ENCODE measurements around the gene GLRX5.
"Not testable (repeated sequence)": the region's sequence is repeated elsewhere in the genome, so short reads cannot be mapped to it uniquely, and the experiment has no call there.

The GLRX5 gene

DNA sequence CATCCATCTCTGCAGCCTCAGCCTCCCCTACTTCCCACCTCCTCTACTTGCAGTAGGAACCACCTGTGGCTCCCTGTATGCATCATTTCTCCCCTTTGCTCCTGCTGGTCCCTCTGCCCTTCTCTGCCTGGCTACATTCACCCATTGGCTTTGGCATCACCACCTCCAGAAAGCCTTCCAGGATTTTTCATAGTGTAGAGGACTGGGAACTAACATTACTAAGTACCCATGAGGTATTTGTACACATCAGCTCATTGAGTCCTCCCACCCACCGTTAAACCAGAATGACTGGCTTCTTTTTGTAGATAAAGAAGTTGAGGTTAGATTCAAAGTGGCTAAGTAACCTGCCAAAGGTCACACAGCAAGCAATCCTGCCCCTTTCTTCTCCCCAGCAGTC lies 35.5 kb upstream of the GLRX5 start:
- no peak for DNase-seq

DNA sequence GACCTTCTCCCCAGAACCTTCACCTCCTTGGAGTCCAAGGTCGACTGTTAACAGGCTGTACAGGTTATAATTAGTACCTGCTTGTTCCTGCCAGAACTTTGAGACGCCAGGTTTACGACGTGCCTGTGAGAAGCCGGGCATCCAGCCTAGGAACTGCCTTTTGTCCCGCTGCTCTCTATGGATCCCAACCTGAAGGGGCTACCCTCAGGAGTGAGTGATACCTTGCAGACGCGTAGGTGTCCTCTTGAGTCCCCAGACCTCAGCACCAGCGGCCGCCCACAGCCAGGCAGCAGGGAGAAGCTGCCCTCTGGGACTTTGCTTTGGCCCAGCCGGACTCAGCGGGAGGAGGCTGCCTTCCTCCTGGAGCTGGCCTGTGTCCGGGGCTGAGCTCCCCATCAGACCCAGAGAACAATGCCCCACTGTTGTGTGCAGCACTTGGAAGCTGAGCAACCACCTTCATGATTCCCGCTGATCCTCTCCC lies 34.6 kb upstream of the GLRX5 start:
- no peak for DNase-seq

DNA sequence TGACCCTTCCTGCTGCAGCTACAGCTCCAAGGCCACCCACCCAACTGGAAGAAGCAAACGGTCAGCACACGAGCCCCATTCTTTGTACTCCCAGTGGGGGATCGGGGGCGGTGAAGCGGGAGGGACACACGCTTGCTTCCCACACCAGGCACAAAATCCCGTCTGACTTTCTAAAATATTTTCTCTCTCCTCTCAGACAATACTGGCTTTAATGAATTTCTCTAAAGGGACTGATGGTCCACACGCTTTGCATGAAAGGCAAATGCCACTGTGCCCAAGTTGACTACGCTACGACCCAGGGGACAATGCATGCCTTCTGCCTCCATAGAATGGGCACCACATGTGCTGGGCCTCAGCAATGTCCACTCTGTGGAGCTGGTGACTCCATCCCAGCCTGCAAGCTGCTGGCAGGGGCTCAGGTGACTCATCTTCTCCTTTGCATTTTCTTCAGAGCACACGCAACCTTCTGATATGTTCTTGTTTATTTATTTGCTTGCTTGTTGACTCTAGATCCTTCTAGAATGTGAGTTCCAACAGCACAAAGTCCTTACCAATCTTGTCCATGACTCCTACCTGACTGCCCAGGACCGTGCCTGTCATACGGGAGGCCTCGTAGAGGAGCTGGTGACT lies 34.0 kb upstream of the GLRX5 start:
- no peak for DNase-seq

DNA sequence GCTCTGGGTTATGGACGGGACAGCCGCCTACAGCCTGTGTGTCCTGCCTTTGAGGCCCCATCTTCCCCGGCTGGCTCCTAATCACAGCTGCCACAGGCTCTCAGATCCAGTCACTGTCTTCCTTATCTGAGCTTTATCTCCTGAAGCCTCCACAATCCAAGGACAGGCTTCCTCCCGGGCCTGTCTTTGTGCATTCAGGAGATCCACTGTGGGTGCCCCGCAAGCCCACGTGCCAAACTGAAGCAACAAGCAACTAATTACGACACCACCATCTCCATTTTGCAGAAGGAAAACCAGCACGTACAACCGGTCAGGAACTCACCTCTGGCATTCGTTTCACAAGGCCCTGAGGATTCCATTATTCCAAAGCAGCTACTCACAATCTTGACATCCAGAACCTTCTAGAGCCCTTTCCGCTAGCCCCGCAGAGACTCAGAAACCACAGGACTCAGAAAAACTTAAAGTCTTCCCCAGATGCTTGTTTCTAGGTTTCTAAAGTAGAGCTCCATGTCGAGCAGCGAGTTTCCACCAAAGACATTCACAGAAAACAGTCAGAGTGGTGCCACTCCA lies 32.4 kb upstream of the GLRX5 start:
- no peak for DNase-seq

DNA sequence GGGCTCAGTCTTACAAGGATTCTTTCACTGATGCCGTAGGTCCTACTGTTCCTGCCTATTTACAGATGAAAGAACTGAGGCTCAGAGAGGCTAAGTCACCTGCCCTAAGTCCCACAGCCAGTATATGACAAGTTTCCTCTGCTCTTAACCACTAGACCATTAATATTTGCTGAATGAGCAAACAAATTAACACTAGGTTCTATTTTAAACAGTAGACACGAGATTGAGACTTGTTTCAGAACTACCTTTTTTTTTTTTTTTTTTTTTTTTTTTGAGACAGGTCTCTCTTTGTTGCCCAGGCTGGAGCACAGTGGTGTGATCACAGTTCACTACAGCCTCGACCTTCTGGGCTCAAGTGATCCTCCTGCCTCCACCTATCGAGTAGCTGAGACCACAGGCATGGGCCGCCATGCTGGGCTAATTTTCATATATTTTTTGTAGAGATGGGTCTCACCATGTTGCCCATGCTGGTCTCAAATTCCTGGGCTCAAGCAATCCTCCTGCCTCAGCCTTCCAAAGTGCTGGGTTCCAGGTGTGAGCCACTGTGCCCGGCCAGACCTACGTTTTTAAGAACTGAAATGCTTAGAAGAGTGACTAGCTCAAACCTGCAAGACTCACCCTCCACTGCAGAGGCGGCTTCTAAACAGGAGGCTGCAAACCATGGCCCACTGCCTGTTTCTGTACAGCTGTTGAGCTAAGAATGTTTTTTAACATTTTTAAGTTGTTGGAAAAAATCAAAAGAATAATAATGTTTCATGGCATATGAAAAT lies 31.3 kb upstream of the GLRX5 start:
- DNase-seq: no peak

DNA sequence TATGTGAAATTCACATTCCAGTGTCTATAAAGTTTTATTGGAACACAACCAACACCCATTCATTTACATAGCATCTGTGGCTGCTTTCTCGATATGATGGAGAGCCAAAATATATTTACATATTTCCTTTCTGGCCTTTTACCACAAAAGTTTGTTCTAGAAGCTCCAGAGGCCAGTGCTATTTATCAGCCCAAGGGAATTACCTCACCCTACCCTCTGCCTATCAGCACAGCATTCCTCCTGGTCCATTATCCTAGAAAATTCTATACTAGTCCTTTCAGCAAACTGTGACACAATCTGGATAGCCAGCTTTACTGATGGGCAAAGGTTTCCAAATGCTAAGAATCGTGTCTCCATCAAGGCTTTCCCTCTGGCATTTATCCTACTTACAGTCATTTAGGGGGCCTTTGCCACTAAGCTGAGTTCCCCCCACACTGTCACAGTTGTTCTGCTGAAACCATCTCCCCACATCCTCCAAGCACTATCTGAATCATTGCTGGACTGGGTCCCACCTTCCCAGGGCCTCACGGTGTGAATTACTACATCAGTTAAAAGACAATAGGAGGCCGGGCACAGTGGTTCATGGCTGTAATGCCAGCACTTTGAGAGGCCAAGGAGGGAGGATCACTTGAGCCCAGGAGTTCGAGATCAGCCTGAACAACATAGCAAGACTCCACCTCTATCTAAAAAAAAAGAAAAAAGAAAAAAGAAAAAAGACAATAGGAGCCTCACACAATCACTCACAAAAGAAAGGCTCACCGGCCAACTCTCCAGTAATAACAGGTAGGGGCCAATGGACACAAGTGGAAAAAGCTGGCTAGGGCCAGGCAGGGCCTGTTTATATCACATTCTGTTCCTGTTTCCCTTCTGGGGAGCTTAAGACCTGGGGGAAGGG lies 30.5 kb upstream of the GLRX5 start:
- DNase-seq: no peak

DNA sequence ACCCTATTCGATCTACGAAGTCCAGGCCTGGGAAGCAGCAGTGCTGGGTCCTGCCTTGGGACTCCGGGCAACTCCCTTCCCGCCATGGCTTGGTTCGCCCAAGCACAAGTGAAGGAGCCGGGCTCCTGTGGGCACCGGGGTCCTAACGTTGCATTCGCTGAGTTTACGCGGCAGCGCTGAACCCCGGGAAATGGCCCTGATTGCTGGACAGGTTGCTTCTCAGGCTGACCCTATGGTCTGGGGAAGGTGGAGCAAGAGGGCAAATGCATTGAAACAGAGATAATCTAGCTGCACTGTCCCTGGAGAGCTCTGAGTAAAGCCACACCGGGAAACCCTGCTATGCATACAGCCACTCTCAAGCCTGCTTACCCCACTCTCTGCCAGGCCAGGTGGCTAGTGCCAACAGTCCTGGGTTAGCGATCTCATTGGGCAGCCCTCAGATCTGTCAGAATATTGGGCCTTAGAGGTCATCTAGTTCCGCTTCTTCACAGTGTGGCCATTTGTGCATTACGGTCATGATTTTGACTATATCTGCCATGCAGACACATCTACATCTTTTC lies 29.7 kb upstream of the GLRX5 start:
- DNase-seq: no peak

DNA sequence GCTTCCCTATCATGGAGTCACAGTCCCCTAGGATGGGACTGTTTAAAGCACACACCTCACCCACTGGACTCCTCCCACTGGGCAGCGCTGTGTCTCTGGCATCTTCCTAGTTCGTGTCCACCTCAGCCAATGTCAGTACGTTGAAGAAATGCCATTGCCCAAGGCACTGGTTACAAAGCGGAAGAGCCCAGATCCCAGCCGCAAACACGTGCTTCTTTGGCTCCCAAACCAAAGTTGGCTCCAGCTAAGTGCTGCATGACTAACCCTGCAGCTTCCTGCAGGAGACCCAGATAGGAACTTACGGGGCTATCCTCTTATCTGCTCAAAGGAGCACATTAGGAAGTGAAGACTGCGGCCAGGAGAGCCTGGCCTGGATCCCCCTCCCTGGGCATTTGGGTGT lies 27.7 kb upstream of the GLRX5 start:
- DNase-seq: no peak

DNA sequence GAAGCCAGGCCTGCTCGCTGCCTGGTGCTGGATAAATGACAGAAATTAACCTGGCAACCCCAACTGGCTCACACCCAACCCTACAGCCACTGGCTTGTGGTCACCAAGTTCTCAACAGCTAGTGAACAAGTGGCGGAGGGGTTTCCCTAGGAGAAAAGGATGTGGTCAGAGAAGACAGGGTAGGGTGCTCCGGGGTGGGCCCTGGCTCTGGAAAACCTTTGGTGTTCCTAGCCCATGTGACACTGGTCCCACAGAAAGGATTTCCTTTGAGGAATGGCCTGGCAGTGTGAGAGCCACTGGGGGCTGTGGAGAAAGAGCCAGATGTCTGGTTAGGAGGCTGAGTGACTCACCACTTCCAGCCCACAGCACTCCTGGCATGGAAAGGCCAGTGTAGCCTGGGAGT lies 27.1 kb upstream of the GLRX5 start:
- no peak for DNase-seq

DNA sequence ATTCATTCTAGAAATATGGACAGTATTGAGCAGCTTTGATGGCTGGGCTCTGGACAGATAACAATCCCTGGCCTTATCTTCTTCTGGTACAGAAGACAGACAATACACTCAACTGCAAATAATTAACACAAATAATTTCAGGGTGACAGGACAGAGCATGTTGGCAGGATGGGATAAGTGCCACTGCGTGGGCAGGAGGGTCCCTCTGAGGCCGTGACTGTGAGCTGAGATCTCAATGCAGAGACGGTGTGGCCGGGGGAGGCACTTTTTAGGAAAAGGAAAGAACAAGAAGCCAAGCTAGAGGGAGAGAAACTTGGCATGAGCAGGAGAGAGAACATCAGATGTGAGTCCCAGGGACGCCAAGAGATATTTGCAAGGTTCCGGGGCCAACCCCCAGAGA lies 26.5 kb upstream of the GLRX5 start:
- DNase-seq: no peak

DNA sequence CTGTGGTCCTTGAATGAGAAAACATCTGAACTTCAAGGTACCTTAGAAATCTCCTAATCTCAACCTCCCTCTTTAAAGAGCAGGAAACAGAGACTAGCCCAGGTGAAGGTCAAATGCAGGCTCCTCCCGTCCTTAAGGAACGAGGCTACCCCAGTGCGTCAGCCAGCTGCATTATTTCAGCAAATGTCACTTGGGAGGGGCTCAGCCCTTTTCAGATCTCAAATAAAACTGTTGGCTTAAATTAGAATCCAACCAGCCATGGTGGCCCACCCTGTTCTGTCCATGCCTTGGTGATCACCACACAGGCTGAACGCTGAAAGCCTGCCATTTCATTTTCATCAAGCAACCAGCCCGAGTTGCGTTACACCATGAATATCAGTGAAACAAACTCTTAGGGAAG lies 25.4 kb upstream of the GLRX5 start:
- no peak for DNase-seq

DNA sequence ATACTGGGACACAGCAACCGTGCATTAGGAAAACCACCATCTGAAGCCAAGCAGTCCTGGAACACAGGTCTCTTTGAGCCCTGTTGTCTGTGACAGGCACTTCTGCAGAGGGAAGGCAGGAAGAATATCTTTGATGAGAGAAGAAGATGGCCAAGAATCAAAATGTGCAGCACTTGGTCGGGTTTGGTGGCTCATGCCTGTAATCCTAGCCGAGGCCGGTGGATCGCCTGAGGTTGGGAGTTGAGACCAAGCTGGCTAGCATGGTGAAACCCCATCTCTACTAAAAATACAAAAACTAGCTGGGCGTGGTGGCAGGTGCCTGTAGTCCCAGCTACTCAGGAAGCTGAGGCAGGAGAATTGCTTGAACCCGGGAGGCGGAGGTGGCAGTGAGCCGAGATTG lies 24.5 kb upstream of the GLRX5 start:
- DNase-seq: not testable (repeated sequence)

DNA sequence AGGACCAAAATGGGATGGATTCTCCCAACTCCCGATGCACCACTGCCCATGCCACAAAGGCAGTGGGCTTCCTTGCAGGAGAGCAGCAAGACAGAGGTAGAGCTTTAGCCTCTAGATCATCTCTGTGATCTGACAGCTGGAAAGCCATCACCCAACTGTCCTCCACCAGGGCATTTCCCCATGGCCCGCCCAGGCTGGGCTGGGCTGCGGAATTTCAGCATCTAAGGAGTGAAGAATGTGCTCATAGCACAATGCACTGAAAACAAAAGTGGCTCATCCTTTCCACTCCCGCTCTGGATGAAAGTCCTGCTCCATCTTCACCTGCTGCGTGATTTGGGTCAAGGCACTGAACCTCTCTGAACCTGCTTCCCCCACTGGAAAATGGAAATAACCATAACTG lies 24.0 kb upstream of the GLRX5 start:
- no peak for DNase-seq

DNA sequence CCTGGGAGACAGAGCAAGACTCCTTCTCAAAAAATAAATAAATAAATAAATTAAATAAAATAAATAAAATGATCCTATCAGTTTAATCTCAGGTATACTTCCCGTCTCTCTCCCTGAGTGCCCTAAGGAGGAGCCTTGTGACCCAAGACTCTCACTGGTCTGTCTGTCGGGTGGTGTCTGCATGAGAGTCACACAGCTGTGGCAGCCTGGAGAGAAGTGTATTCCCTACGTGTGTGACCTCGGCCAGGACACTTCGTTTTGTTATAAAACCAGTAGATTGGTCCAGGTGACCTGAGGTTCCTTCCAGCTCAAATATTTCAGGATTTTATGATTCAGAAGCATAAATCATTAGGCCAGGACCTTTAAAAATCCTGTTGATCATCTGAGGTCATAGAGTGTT lies 23.2 kb upstream of the GLRX5 start:
- no peak for DNase-seq

DNA sequence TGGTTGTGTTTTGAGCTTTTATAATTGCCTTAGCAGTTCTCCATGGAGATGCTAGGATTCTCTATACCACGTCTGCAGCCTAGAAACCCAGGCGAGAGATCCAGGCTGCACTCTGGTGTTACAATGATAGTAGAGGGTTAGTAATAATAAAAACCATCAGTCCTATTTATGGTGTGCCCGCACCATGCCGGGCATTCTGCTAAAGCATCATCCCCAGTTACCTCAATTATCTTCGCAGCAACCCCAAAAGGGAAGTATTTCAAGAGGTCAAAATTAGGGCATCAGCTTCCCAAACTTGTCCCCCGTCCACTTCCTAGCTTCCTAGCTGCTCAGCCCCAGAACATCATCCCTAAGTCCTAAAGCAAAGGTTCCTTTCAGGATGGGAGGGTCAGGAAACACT lies 21.6 kb upstream of the GLRX5 start:
- DNase-seq: no peak

DNA sequence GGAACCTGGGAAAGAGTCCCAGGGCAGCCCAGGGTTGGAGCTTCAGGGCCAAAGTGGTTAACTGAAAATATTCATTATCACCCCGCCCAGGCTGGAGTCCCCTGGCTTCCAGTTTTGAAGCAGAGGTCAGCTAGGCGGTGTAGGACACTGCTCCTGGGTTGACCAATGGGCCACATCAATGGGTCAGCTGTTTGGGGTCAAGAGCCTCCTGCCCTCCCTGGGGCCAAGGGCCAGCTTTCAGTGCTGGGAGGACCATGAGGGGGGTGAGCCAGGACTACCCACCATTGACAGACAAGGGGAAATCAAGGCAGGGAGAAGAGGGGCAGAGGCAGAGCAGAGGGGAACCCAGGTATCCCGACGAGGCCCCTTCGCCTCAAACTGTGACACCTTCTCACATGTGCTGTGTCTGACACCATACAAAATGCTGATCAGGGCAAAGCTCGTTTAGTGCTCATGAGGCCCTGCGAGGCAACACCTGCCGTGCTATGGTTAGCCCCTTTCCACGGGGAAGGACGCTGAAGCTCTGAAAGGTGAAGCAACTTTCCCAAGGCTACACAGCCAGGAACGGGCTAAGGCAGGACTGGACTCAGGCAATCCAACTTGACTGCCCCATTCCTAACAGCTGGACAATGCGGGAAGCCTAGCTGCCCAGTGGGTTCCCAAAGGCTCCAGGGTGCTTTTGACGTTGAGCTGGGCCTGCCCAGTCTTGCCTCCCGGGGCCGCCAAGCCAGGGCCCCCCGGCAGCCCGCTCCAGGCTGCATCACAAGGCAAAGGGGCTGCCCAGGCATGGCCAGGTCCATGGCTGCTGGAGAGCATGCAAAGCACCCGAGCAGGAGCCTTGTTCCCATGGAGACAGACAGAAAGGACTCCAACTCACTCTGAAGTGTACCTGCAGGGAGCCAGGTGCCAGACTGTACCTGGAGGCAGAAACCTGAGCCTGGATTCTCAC lies 20.4 kb upstream of the GLRX5 start:
- DNase-seq: no peak

DNA sequence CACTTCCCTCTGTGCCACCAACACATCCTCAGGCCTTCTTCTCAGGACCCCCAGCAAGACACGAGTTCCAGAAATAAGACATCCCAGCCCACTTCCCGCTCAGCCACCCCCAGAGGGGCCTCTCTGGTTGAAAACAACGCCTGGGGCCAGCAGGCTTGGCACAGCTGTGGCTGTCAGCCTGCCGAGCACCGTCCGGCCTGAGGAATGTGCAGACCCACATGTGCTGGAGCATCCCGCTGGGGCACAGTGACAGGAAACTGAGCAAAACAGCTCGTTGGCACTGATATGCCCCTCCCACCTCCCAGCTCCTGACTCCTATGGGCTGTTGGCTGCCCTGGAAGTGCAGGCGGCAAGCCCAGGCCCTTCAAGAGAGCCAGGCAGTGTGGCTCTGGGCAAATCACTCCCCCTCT lies 19.8 kb upstream of the GLRX5 start:
- DNase-seq: no peak

DNA sequence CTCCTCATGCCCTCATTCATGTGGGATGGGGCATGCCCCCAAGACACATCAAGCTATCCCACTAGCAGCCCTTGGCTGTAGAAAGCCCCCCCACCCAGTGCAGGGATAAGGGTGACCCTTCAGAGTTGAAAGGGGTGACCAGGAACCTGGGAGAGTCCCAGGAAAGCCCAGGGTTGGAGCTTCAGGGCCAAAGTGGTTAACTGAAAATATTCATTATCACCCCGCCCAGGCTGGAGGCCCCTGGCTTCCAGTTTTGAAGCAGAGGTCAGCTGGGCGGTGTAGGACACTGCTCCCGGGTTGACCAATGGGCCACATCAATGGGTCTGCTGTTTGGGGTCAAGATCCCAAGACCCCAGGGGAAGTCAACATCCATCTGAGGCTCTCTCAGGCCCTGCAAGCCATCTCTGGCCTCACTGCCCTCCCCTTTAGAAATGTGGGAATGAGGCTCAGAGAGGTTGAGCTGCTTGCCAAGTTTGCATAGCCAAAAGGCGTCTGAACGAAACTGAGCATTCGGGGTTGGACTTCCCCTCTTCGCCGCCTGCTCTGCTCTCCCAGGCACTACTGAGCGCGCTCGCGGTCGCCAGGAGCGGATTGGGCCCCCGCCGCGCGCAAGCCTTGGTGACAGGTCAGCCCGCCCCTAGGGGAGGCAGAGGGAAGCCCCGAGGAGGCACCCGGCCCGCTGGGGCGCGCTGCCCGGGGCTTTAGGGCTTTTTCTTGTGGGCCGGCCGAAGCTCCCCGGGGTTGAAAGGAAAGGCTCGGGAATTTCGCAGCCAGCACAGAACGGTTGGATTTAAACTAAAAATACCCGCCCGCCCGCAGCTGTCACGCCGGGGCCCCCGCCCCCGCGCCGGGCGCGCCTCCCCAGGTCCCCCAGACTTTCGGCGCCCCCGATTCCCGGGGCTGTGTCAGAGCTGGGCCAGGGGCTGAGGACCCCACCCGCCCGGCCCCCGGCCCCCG lies 19.0 kb upstream of the GLRX5 start:
- DNase-seq: no peak

DNA sequence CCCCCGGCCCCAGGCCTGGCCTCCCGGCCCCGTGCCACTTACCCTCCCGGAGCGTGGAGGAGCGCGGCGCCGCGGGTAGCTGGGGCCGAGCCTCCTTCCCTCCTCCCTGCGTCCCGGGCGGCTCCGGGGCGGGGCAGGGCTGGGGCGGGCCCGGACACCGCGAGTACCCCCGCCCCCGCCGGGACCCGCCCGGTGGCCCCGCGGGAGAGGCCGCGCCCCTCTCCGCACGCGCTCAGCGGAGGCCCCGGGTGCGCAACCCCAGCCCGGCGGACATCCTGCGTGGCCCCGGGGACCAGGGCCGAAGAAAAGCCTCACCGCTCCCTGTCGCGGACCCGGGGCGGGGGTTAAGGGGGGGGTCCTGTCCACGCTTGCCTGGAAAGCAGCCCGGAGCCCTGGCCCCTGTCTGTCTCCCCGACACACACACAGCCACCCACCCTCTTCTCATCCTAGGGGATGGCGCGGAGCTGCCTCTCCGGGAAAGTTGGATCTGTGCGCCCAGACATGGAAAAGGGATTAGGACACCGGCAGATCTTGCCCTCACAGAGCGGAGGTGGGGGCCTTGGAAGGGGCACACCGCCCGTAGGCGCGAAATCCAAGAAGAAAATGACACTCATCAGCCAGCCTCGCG lies 18.2 kb upstream of the GLRX5 start, which contains the start of gene SYNE3:
Gene SYNE3 (minus strand): TSS at position 97 of the 628 bp plus-strand sequence. CDS start 40,829 bp downstream, outside the sequence.
- no peak for DNase-seq
